Adrenal gland (tissue), 12 donors: ENCODE results near the gene SLC30A9. TPM values are rescaled to one million over a fixed set of nuclear protein-coding genes. Genes with fewer than 3 reads are reported as not detected.

Experiments
- DNase-seq, 7 donors: peaks; one replicate each; pipeline ENCODE4 v3.0.0-alpha.2; 2019 to 2020
- H3K27ac ChIP-seq, 5 donors: fragments of 200-600 bp; sonication (generic) in 4 of 5; 1 replicate in 3 of 5; 2 replicates in 2 of 5; pipeline versions ENCODE4 v1.5.1 to v1.8.0; 2016 to 2020; ENCODE audit warnings: mild to moderate bottlenecking in 1 of 5
- H3K27me3 ChIP-seq: fragments of 200-600 bp; 2 replicates; pipeline ENCODE4 v1.8.0; 2021
- H3K36me3 ChIP-seq, 2 donors: fragments of 200-600 bp; replicated peaks in 1 of 2; 1 replicate in 1 of 2; 2 replicates in 1 of 2; pipeline versions ENCODE4 v1.5.1 to v1.8.0; 2018 to 2022
- H3K4me1 ChIP-seq, 2 donors: fragments of 200-600 bp; replicated peaks in 1 of 2; 1 replicate in 1 of 2; 2 replicates in 1 of 2; pipeline versions ENCODE4 v1.5.1 to v1.8.0; 2018 to 2021
- H3K4me3 ChIP-seq, 4 donors: fragments of 200-600 bp; sonication (generic) in 3 of 4; one replicate each; pipeline ENCODE4 v1.5.1; 2016 to 2018
- H3K9me3 ChIP-seq, 3 donors: fragments of 200-600 bp; sonication (generic) in 1 of 3; replicated peaks in 1 of 3; 1 replicate in 2 of 3; 2 replicates in 1 of 3; pipeline versions ENCODE4 v1.5.1 to v1.8.0; 2016 to 2021
- POLR2A ChIP-seq, 2 donors: fragments of 450-650 bp; IDR thresholded peaks; one replicate each; pipeline ENCODE4 v1.6.1; 2017; ENCODE audit warnings: antibody characterized with exemption in 2 of 2, mild to moderate bottlenecking in 2 of 2, moderate library complexity in 1 of 2
- whole genome bisulfite sequencing, 4 donors: extraction: QIAGEN DNeasy Blood & Tissue Kit in 2 of 4; methylation state at CpG; one replicate each; pipeline versions ENCODE4 v1.1.5 to v1.1.7; 2013 to 2017; 5-methylcytosine and 5-hydroxymethylcytosine counted together
- intact Hi-C, 2 donors: fragments of 100-400 bp; cut with DNase I; formaldehyde crosslinking; loops; one replicate each; pipeline versions ENCODE4 v1.14.1 to v1.15.0; 2022 to 2023
- polyA plus RNA-seq, 3 donors: library from polyadenylated mRNA; stranded (reverse); fragments of 200-250 nt in 2 of 3; fragments of 350-450 nt in 1 of 3; fragmentation: Illumina TruSeq in 1 of 3; extraction: RNeasy Lipid Tissue Mini Kit (QIAGEN cat#74804) in 1 of 3; gene quantifications; one replicate each; pipeline ENCODE4 v1.2.3, GENCODE V29; 2013 to 2014
- total RNA-seq, 9 donors: library from RNA; depleted of rRNA in 4 of 9; stranded (reverse); fragments of >200 nt in 4 of 9; fragments of 120-200 nt in 1 of 9; fragmentation: NEBNext Ultra II Directional in 1 of 9; extraction: Animal tissue kit (Norgen Biotek cat#: 25700) in 1 of 9; gene quantifications; one replicate each; pipeline versions ENCODE4 v1.1.0 to v1.2.4, GENCODE V29; 2013 to 2023
- TF ChIP-seq, protein P1 (sequence below), 6 experiments: fragments of 450-650 bp in 4 of 6; fragments of 200-600 bp in 2 of 6; sonication (generic) in 1 of 6; IDR thresholded peaks; 1 replicate in 5 of 6; 2 replicates in 1 of 6; pipeline versions ENCODE4 v1.5.1 to v1.8.0; 2016 to 2021; ENCODE audit warnings: antibody characterized with exemption in 6 of 6, mild to moderate bottlenecking in 2 of 6, moderate library complexity in 1 of 6
- donor health status: healthy with polysubstance abuse.
- donor health status: Bipolar disorder and iron deficiency.
- donor health status: DM: yes; HTN: yes; CAD: no.
- donor health status: DM: no; HTN: no; CAD: no.
- donor health status: DM: no; HTN: no; CAD: no.
- donor health status: DM: yes; HTN: yes; CAD: no.

SLC30A9 gene
- total and polyA plus RNA-seq, 12 donors = 12.5 to 157 (median 72.9) TPM

DNA sequence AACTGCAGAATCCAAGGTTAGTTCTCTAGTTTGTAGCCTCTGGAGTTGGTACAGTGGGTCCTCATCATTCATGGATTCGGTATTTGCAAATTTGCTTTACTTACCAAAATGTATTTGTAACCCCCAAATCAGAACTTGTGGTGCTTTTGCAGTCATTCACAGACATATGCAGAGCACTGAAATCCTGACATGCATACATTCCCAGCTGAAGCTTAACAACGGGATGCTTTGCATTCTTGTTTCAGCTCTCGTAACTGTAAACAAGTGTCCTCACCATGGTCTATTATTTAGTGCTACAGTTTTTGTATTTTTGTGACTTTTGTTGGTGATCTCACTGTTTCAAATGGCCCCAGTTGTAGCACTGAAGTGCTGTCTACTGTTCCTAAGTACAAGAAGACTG lies 146.0 kb downstream of the SLC30A9 start:
- no peak for DNase-seq

More for the DNA sequence above, 146.0 kb downstream of the SLC30A9 start:
- H3K4me3 ChIP-seq = no peak overlapping the region
- TF ChIP-seq, protein P1, sequence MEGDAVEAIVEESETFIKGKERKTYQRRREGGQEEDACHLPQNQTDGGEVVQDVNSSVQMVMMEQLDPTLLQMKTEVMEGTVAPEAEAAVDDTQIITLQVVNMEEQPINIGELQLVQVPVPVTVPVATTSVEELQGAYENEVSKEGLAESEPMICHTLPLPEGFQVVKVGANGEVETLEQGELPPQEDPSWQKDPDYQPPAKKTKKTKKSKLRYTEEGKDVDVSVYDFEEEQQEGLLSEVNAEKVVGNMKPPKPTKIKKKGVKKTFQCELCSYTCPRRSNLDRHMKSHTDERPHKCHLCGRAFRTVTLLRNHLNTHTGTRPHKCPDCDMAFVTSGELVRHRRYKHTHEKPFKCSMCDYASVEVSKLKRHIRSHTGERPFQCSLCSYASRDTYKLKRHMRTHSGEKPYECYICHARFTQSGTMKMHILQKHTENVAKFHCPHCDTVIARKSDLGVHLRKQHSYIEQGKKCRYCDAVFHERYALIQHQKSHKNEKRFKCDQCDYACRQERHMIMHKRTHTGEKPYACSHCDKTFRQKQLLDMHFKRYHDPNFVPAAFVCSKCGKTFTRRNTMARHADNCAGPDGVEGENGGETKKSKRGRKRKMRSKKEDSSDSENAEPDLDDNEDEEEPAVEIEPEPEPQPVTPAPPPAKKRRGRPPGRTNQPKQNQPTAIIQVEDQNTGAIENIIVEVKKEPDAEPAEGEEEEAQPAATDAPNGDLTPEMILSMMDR (IDR thresholded peaks at IDR 0.05) = no peak
- no peak for TF ChIP-seq POLR2A (IDR thresholded peaks at IDR 0.05)
- H3K9me3 ChIP-seq = no peaks in the 10 kb centered on the region
- no peak overlapping the region for H3K27ac ChIP-seq
- H3K36me3 ChIP-seq = no peaks in the 10 kb centered on the region
- no peaks in the 10 kb centered on the region for H3K27me3 ChIP-seq
- intact Hi-C loops = no loop called here
- WGBS, 4 donors = 61 to 77% (median 70%) methylated on average over 3 of the region's 3 CpGs
- no peaks in the 10 kb centered on the region for H3K4me1 ChIP-seq

Other genes with a start within 250 kb of the SLC30A9 start
- 10 to 100 TPM in 1 of 9 donors, 1 to 10 TPM in 3, under 1 TPM in 2, not detected in 3; 0.29 to 10.3 (median 3.8) TPM for gene PHOX2B, start 241.8 kb upstream of the SLC30A9 start, total RNA-seq
- gene PHOX2B, start 241.8 kb upstream of the SLC30A9 start, polyA plus RNA-seq = 1 to 10 TPM; 3.3 to 6.8 (median 6.4) TPM
- gene TMEM33, start 55.1 kb upstream of the SLC30A9 start, total RNA-seq = 10 to 100 TPM; 19.1 to 82.1 (median 61.8) TPM
- gene TMEM33, start 55.1 kb upstream of the SLC30A9 start, polyA plus RNA-seq = 10 to 100 TPM in 1 of 3 donors, 1 to 10 TPM in 2; 6.5 to 77.7 (median 8.6) TPM
- gene DCAF4L1, start 8.8 kb upstream of the SLC30A9 start, total RNA-seq = under 1 TPM in 6 of 9 donors, not detected in 3; 0.04 to 1.00 (median 0.12) TPM
- gene DCAF4L1, start 8.8 kb upstream of the SLC30A9 start, polyA plus RNA-seq = under 1 TPM; 0.24 to 0.40 (median 0.35) TPM
- gene BEND4, start 162.1 kb downstream of the SLC30A9 start, total RNA-seq = 1 to 10 TPM in 1 of 9 donors, under 1 TPM in 6, not detected in 2; 0.03 to 1.6 (median 0.07) TPM
- gene BEND4, start 162.1 kb downstream of the SLC30A9 start, polyA plus RNA-seq = under 1 TPM in 1 of 3 donors, not detected in 2; under 0.01 TPM